WTC11 (cell line): ENCODE measurements around the gene DHX34. TPM values are rescaled to one million over a fixed set of nuclear protein-coding genes. Genes with fewer than 3 reads are reported as not detected.

ENCODE experiments used
- ATAC-seq: fragments of 200-7000 bp; cut with Tn5 transposase; 2 replicates; pipeline ENCODE4 v1.10.0; 2021; ENCODE audit warnings: mild to moderate bottlenecking, moderate library complexity
- CTCF ChIA-PET: fragments of 300-600 bp; sonication (Branson Sonifier 250); formaldehyde crosslinking; loops from one replicate; lab custom pipeline; 2021; ENCODE audit warnings: antibody characterized with exemption; lab: Charles Lee
- POLR2A ChIA-PET: fragments of 350-600 bp; sonication (Branson Sonifier 250); formaldehyde crosslinking; loops from one replicate; lab custom pipeline; 2021; ENCODE audit warnings: antibody characterized with exemption; lab: Charles Lee
- DNase-seq: peaks from one replicate; pipeline ENCODE4 v3.0.0; 2021; ENCODE audit warnings: low spot score
- H3K27ac Mint-ChIP-seq: 2 replicates; pipeline ENCODE4 v1.8.0; 2021; ENCODE audit warnings: mixed read lengths
- H3K27me3 Mint-ChIP-seq: 2 replicates; pipeline ENCODE4 v1.8.0; 2021; ENCODE audit warnings: low read depth, mild to moderate bottlenecking, moderate library complexity, mixed read lengths
- H3K36me3 Mint-ChIP-seq: 2 replicates; pipeline ENCODE4 v1.8.0; 2021; ENCODE audit warnings: mixed read lengths
- H3K4me1 Mint-ChIP-seq: 2 replicates; pipeline ENCODE4 v1.8.0; 2022; ENCODE audit warnings: mixed read lengths
- H3K4me3 Mint-ChIP-seq: 2 replicates; pipeline ENCODE4 v1.8.0; 2021; ENCODE audit warnings: mild to moderate bottlenecking, moderate library complexity, mixed read lengths
- H3K9me3 Mint-ChIP-seq: 2 replicates; pipeline ENCODE4 v1.8.0; 2021; ENCODE audit warnings: mixed read lengths
- E2F5 ChIP-seq: sonication (generic); formaldehyde crosslinking; IDR thresholded peaks from 2 replicates; pipeline ENCODE4 v1.8.1; 2022; ENCODE audit warnings: mild to moderate bottlenecking, moderate library complexity, missing genetic modification reagents
- ELF4 ChIP-seq: sonication (generic); formaldehyde crosslinking; IDR thresholded peaks from 2 replicates; pipeline ENCODE4 v1.8.1; 2022; ENCODE audit warnings: low read depth, mild to moderate bottlenecking, moderate library complexity, missing genetic modification reagents
- EMX1 ChIP-seq: fragments of 250-450 bp; sonication (Bioruptor Pico); IDR thresholded peaks from 2 replicates; pipeline ENCODE4 v1.8.0; 2021; ENCODE audit warnings: mild to moderate bottlenecking
- ETV6 ChIP-seq: sonication (generic); formaldehyde crosslinking; IDR thresholded peaks from 2 replicates; pipeline ENCODE4 v1.8.1; 2022; ENCODE audit warnings: mild to moderate bottlenecking, missing genetic modification reagents
- GRHL2 ChIP-seq: fragments of 250-450 bp; sonication (Bioruptor Pico); IDR thresholded peaks from 2 replicates; pipeline ENCODE4 v1.8.0; 2022; ENCODE audit warnings: mild to moderate bottlenecking, moderate library complexity; ENCODE audit not compliant: insufficient replicate concordance, severe bottlenecking
- GTF2I ChIP-seq: fragments of 250-450 bp; sonication (Bioruptor Pico); conservative IDR thresholded peaks from 2 replicates; pipeline ENCODE4 v1.4.0; 2021; ENCODE audit warnings: mild to moderate bottlenecking
- JAZF1 ChIP-seq: fragments of 250-450 bp; sonication (Bioruptor Pico); IDR thresholded peaks from 2 replicates; pipeline ENCODE4 v1.9.0; 2021; ENCODE audit warnings: moderate library complexity, mild to moderate bottlenecking, inconsistent platforms
- NR2C2 ChIP-seq: sonication (generic); formaldehyde crosslinking; IDR thresholded peaks from 2 replicates; pipeline ENCODE4 v1.8.0; 2022; ENCODE audit warnings: mild to moderate bottlenecking, missing genetic modification reagents
- RELA ChIP-seq: sonication (generic); formaldehyde crosslinking; IDR thresholded peaks from 2 replicates; pipeline ENCODE4 v1.8.1; 2022; ENCODE audit warnings: missing genetic modification reagents, mild to moderate bottlenecking, borderline replicate concordance
- ZBTB43 ChIP-seq: sonication (generic); formaldehyde crosslinking; IDR thresholded peaks from 2 replicates; pipeline ENCODE4 v1.8.1; 2023; ENCODE audit warnings: mild to moderate bottlenecking, missing genetic modification reagents
- ZNF121 ChIP-seq: sonication (generic); formaldehyde crosslinking; IDR thresholded peaks from 2 replicates; pipeline ENCODE4 v1.8.0; 2023; ENCODE audit warnings: missing genetic modification reagents
- ZNF232 ChIP-seq: sonication (generic); formaldehyde crosslinking; IDR thresholded peaks from 2 replicates; pipeline ENCODE4 v1.8.0; 2022; ENCODE audit warnings: mild to moderate bottlenecking, missing genetic modification reagents
- ZNF281 ChIP-seq: sonication (generic); formaldehyde crosslinking; IDR thresholded peaks from 2 replicates; pipeline ENCODE4 v1.8.0; 2023; ENCODE audit warnings: mild to moderate bottlenecking, missing genetic modification reagents
- total RNA-seq: library from RNA; stranded (reverse); gene quantifications from 3 replicates; pipeline ENCODE4 v1.2.3, GENCODE V29; 2021
- TF ChIP-seq, protein P1 (sequence below): sonication (generic); formaldehyde crosslinking; IDR thresholded peaks from 2 replicates; pipeline ENCODE4 v1.8.1; 2023; ENCODE audit warnings: mild to moderate bottlenecking, missing genetic modification reagents, borderline replicate concordance

DHX34 gene
- total RNA-seq, 1 experiment from 2014 or later: 35.6 TPM

GRCh38 chr19:47389150-47389556 lies 40.0 kb downstream of the DHX34 start (continued):
- TF ChIP-seq ZNF281 (CRISPR knock-in tag): no peak

- Mint-ChIP-seq H3K4me3 (no peak overlapping the region), H3K9me3 (peaks cover 30% of the 10 kb centered on the region), H3K27me3 (peaks cover 14% of the 10 kb centered on the region), H3K36me3 (peaks cover 26% of the 10 kb centered on the region), H3K4me1 (peaks cover 22% of the 10 kb centered on the region), H3K27ac (peak overlapping the region; percentile 58)
- CTCF ChIA-PET: interaction anchor here (0.7 to 2.2 kb wide), 41 partner anchors 9 to 424 kb away, joined by 3 to 55 read pairs (median 7); partner anchors contain the start of genes CCDC9, DHX34, EHD2 and INAFM1
- POLR2A ChIA-PET: interaction anchor here (0.5 to 1.2 kb wide), 4 partner anchors 9 to 250 kb away, joined by 3 to 6 read pairs (median 4); partner anchors contain the start of gene DHX34
- DNase-seq (no peak), ATAC-seq (no peak)
- no peak for TF ChIP-seq GRHL2
- TF ChIP-seq GTF2I: 0 out of 2 replicates have a peak, but pooled peaks have one; percentile 45
Observed at GRCh38 chr19:47390533-47391488, 41.7 kb downstream of the DHX34 start.

DNA sequence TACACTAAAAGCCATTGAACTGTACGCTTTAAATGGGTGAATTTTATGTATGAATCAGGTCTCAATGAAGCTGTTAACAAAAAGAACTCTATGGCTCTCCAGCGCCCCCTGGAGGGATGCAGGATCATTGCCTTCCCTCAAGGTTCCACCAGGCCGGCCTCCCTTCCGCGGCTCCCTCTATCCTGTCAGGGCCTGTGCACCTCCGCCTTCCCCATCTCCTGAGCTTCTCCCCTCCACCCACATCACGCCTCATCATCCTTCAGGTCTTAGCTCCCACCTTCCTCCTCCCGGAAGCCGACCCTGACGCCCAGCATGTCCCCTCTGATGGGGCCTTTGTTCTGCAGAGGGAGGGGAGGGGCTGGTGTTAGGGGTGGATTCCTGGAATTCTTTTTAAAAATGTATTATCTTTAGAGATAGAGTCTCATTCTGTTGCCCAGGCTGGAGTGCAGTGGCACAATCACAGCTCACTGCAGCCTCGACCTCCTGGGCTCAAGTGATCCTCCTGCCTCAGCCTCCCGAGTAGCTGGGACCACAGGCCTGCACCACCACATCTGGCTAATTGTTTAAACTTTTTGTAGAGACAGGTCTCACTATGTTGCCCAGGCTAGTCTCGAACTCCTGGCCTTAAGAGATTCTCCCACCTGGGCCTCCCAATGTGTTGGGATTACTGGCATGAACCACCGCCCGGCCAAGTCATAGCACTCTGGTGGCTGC lies 42.6 kb downstream of the DHX34 start:
- Mint-ChIP-seq H3K9me3 (peaks cover 30% of the 10 kb centered on the region), H3K27me3 (peaks cover 14% of the 10 kb centered on the region), H3K4me3 (0 out of 2 replicates have a peak overlapping the region, but pooled peaks have one; percentile 21), H3K36me3 (peaks cover 26% of the 10 kb centered on the region), H3K27ac (peak overlapping the region; percentile 58), H3K4me1 (peaks cover 22% of the 10 kb centered on the region)
- ChIA-PET POLR2A (interaction anchor here (0.5 to 1.2 kb wide), 4 partner anchors 10 to 249 kb away, joined by 3 to 6 read pairs (median 4); partner anchors contain the start of gene DHX34), CTCF (interaction anchor here (0.5 to 2.2 kb wide), 46 partner anchors 10 to 423 kb away, joined by 3 to 55 read pairs (median 6); partner anchors contain the start of genes CCDC9, DHX34, EHD2 and INAFM1)
- peak; percentile 99 for ATAC-seq
- peak; percentile 91 for DNase-seq
- TF ChIP-seq ELF4 (CRISPR knock-in tag): no peak
- peak; percentile 36 for TF ChIP-seq GTF2I
- no peak; the same call in 1 of the 2 replicates for TF ChIP-seq EMX1
- peak; percentile 40; the same call in 1 of the 2 replicates for TF ChIP-seq ZBTB43 (CRISPR knock-in tag)
- TF ChIP-seq, protein P1, sequence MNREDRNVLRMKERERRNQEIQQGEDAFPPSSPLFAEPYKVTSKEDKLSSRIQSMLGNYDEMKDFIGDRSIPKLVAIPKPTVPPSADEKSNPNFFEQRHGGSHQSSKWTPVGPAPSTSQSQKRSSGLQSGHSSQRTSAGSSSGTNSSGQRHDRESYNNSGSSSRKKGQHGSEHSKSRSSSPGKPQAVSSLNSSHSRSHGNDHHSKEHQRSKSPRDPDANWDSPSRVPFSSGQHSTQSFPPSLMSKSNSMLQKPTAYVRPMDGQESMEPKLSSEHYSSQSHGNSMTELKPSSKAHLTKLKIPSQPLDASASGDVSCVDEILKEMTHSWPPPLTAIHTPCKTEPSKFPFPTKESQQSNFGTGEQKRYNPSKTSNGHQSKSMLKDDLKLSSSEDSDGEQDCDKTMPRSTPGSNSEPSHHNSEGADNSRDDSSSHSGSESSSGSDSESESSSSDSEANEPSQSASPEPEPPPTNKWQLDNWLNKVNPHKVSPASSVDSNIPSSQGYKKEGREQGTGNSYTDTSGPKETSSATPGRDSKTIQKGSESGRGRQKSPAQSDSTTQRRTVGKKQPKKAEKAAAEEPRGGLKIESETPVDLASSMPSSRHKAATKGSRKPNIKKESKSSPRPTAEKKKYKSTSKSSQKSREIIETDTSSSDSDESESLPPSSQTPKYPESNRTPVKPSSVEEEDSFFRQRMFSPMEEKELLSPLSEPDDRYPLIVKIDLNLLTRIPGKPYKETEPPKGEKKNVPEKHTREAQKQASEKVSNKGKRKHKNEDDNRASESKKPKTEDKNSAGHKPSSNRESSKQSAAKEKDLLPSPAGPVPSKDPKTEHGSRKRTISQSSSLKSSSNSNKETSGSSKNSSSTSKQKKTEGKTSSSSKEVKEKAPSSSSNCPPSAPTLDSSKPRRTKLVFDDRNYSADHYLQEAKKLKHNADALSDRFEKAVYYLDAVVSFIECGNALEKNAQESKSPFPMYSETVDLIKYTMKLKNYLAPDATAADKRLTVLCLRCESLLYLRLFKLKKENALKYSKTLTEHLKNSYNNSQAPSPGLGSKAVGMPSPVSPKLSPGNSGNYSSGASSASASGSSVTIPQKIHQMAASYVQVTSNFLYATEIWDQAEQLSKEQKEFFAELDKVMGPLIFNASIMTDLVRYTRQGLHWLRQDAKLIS (CRISPR knock-in tag): no peak
- no peak for TF ChIP-seq ZNF232
- 0 out of 2 replicates have a peak, but pooled peaks have one; percentile 37 for TF ChIP-seq E2F5 (CRISPR knock-in tag)
- peak; percentile 60 for TF ChIP-seq ZNF121
- TF ChIP-seq RELA (CRISPR knock-in tag): no peak
- peak; percentile 26; the same call in 1 of the 2 replicates for TF ChIP-seq ZNF281 (CRISPR knock-in tag)
- TF ChIP-seq JAZF1 (CRISPR knock-in tag): no peak
- TF ChIP-seq ETV6: peak; percentile 71; the same call in 1 of the 2 replicates
- TF ChIP-seq NR2C2 (CRISPR knock-in tag): no peak
